ENCODE data around the gene PTPRQ.

GRCh38 chr12:80717856-80718255, 273.8 kb downstream of the PTPRQ start:
- no peak for TF ChIP-seq CTCF (IDR thresholded peaks at IDR 0.05)
- no peak for TF ChIP-seq POLR2AphosphoS5 (IDR thresholded peaks at IDR 0.05; ENCODE audit: insufficient read depth in 1 of 2, low read depth in 1 of 2)

All from vagina (tissue), 2 donors.